HCT116 (cell line): ENCODE results near the gene EHMT1. TPM values are rescaled to one million over a fixed set of nuclear protein-coding genes. Genes with fewer than 3 reads are reported as not detected.

ENCODE experiments used
- ATAC-seq: fragments of 200-7000 bp; cut with Tn5 transposase; 2 replicates; pipeline ENCODE4 v1.9.1; 2020; ENCODE audit warnings: mild to moderate bottlenecking, moderate library complexity
- BruUV-seq: library from RNA; stranded (reverse); fragments of 400-500 nt; replicated peaks from 2 replicates; lab custom pipeline; 2021; lab: Mats Ljungman, UMichigan
- CTCF ChIA-PET: fragments of 300-600 bp; sonication (Branson Sonifier 250); formaldehyde crosslinking; loops from one replicate; lab custom pipeline; 2021; ENCODE audit warnings: antibody characterized with exemption; lab: Charles Lee
- POLR2A ChIA-PET: fragments of 300-600, 350-600 bp; sonication (Branson Sonifier 250); formaldehyde crosslinking; loops from one replicate; lab custom pipeline; 2021; ENCODE audit warnings: antibody characterized with exemption; lab: Charles Lee
- RAD21 ChIA-PET, 2 experiments: fragments of 300-600 bp; sonication (Branson Sonifier 250); formaldehyde crosslinking; loops; one replicate each; lab custom pipeline; 2023; ENCODE audit warnings: low total read pairs in 2 of 2; ENCODE audit not compliant: uncharacterized antibody in 2 of 2, unreplicated experiment in 2 of 2, low non-redundant PET in 1 of 2; lab: Charles Lee
- DNase-seq: peaks from one replicate; pipeline ENCODE4 v3.0.0-alpha.2; 2010; ENCODE audit warnings: low read depth, low spot score
- H2AFZ ChIP-seq: fragments of 200-600 bp; shearing (Covaris generic), sonication (generic); 2 replicates; pipeline ENCODE4 v1.6.1; 2017; ENCODE audit warnings: low read depth, mixed run types, mixed read lengths, antibody characterized with exemption, low read length; ENCODE audit not compliant: poor library complexity, severe bottlenecking
- H3K27ac ChIP-seq: 2 replicates; pipeline ENCODE4 v1.5.1; 2012; ENCODE audit warnings: low read depth, low read length
- H3K27me3 ChIP-seq: fragments of 200-600 bp; sonication (generic); 2 replicates; pipeline ENCODE4 v1.6.1; 2016; ENCODE audit warnings: mixed run types, low read length, mixed read lengths; ENCODE audit not compliant: insufficient read depth
- H3K36me3 ChIP-seq, 2 experiments: fragments of 200-500 bp in 1 of 2; fragments of 200-600 bp in 1 of 2; sonication (Bioruptor generic) in 1 of 2; sonication (generic) in 1 of 2; 2 replicates each; pipeline versions ENCODE4 v1.5.1 to v1.6.1; 2014 to 2016; ENCODE audit warnings: low read length in 2 of 2, inconsistent platforms in 1 of 2, mixed read lengths in 1 of 2, mixed run types in 1 of 2; ENCODE audit not compliant: insufficient read depth in 2 of 2, control insufficient read depth in 1 of 2
- H3K4me1 ChIP-seq, 2 experiments: fragments of 200-600 bp in 1 of 2; sonication (generic) in 1 of 2; 2 replicates each; pipeline versions ENCODE4 v1.5.1 to v1.6.1; 2012 to 2017; ENCODE audit warnings: low read length in 2 of 2, inconsistent platforms in 1 of 2, mild to moderate bottlenecking in 1 of 2, mixed read lengths in 1 of 2, mixed run types in 1 of 2, moderate library complexity in 1 of 2; ENCODE audit not compliant: insufficient read depth in 2 of 2, control insufficient read depth in 1 of 2
- H3K4me2 ChIP-seq: fragments of 200-600 bp; sonication (generic); 2 replicates; pipeline ENCODE4 v1.6.1; 2017; ENCODE audit warnings: mixed run types, low read length, mixed read lengths
- H3K4me3 ChIP-seq, 2 experiments: fragments of 200-600 bp in 1 of 2; sonication (generic) in 1 of 2; replicated peaks in 1 of 2; 2 replicates each; pipeline ENCODE4 v1.5.1; 2011 to 2016; ENCODE audit warnings: low read length in 2 of 2, control low read depth in 1 of 2, low read depth in 1 of 2, mild to moderate bottlenecking in 1 of 2, mixed read lengths in 1 of 2, mixed run types in 1 of 2
- H3K79me2 ChIP-seq: fragments of 200-600 bp; sonication (generic); 2 replicates; pipeline ENCODE4 v1.6.1; 2017; ENCODE audit warnings: mild to moderate bottlenecking, mixed run types, low read length, moderate library complexity, mixed read lengths; ENCODE audit not compliant: insufficient read depth
- H3K9ac ChIP-seq: fragments of 200-600 bp; sonication (generic); 2 replicates; pipeline ENCODE4 v1.6.1; 2016; ENCODE audit warnings: low read length, mixed read lengths
- H3K9me2 ChIP-seq: fragments of 200-600 bp; sonication (generic), shearing (Covaris generic); 2 replicates; pipeline ENCODE4 v1.6.1; 2017; ENCODE audit warnings: mixed run types, mild to moderate bottlenecking, moderate library complexity; ENCODE audit not compliant: insufficient read depth
- H3K9me3 ChIP-seq, 2 experiments: fragments of 200-500 bp in 1 of 2; fragments of 200-600 bp in 1 of 2; sonication (Bioruptor generic) in 1 of 2; sonication (generic) in 1 of 2; 2 replicates each; pipeline ENCODE4 v1.6.1; 2014 to 2017; ENCODE audit warnings: low read length in 2 of 2, mixed read lengths in 2 of 2, inconsistent platforms in 1 of 2, low read depth in 1 of 2, mild to moderate bottlenecking in 1 of 2, mixed run types in 1 of 2, moderate library complexity in 1 of 2; ENCODE audit not compliant: control insufficient read depth in 1 of 2, insufficient read depth in 1 of 2
- H4K20me1 ChIP-seq: fragments of 200-600 bp; sonication (generic), shearing (Covaris generic); 2 replicates; pipeline ENCODE4 v1.6.1; 2017; ENCODE audit warnings: mixed run types, mild to moderate bottlenecking, moderate library complexity; ENCODE audit not compliant: insufficient read depth
- EGR1 ChIP-seq: IDR thresholded peaks from 2 replicates; pipeline ENCODE4 v1.6.1; 2012; ENCODE audit warnings: low read depth
- EZH2phosphoT487 ChIP-seq: fragments of 200-600 bp; IDR thresholded peaks from 2 replicates; pipeline ENCODE4 v1.6.1; 2018; ENCODE audit warnings: antibody characterized with exemption, borderline replicate concordance
- FOSL1 ChIP-seq: IDR thresholded peaks from 2 replicates; pipeline ENCODE4 v1.6.1; 2012; ENCODE audit warnings: low read depth
- JUND ChIP-seq: IDR thresholded peaks from 2 replicates; pipeline ENCODE4 v1.6.1; 2012
- POLR2AphosphoS5 ChIP-seq: IDR thresholded peaks from 2 replicates; pipeline ENCODE4 v1.6.1; 2011; ENCODE audit warnings: mild to moderate bottlenecking, low read depth, low read length, moderate library complexity
- RAD21 ChIP-seq: IDR thresholded peaks from 2 replicates; pipeline ENCODE4 v1.6.1; 2012; ENCODE audit warnings: low read depth, mild to moderate bottlenecking
- SIN3A ChIP-seq: IDR thresholded peaks from 2 replicates; pipeline ENCODE4 v1.6.1; 2012; ENCODE audit warnings: low read depth
- SP1 ChIP-seq: IDR thresholded peaks from 2 replicates; pipeline ENCODE4 v1.6.1; 2012; ENCODE audit warnings: low read depth
- SRF ChIP-seq: IDR thresholded peaks from 2 replicates; pipeline ENCODE4 v1.6.1; 2012; ENCODE audit warnings: low read depth
- TCF7L2 ChIP-seq: IDR thresholded peaks from 2 replicates; pipeline ENCODE4 v1.7.0; 2011; ENCODE audit warnings: borderline replicate concordance, inconsistent platforms; ENCODE audit not compliant: insufficient read depth, insufficient read length; ENCODE audit errors: extremely low read depth
- ZFX ChIP-seq: fragments of 450-650 bp; IDR thresholded peaks from 2 replicates; pipeline ENCODE4 v1.6.1; 2017
- intact Hi-C: fragments of 100-400 bp; cut with micrococcal nuclease; formaldehyde crosslinking; loops from 2 replicates; pipeline ENCODE4 v1.10.0; 2022
- total RNA-seq: library from RNA; stranded (reverse); gene quantifications from one replicate; pipeline ENCODE4 v1.2.1, GENCODE V29; 2021; ENCODE audit not compliant: unreplicated experiment
- TF ChIP-seq, protein P1 (sequence below): IDR thresholded peaks from 2 replicates; pipeline ENCODE4 v1.6.1; 2012
- TF ChIP-seq, protein P2 (sequence below): IDR thresholded peaks from 2 replicates; pipeline ENCODE4 v1.6.1; 2011; ENCODE audit warnings: mild to moderate bottlenecking, low read length, moderate library complexity; ENCODE audit not compliant: insufficient replicate concordance; ENCODE audit errors: extremely low read depth
- TF ChIP-seq, protein P3 (sequence below), 3 experiments: fragments of 200-600 bp in 1 of 3; sonication (generic) in 1 of 3; IDR thresholded peaks in 2 of 3; conservative IDR thresholded peaks in 1 of 3; 2 replicates each; pipeline ENCODE4 v1.5.1; 2012 to 2017; ENCODE audit warnings: low read depth in 2 of 3, low read length in 2 of 3, antibody characterized with exemption in 1 of 3, borderline replicate concordance in 1 of 3, control low read depth in 1 of 3, mild to moderate bottlenecking in 1 of 3, mixed read lengths in 1 of 3, mixed run types in 1 of 3, moderate library complexity in 1 of 3; ENCODE audit not compliant: insufficient read depth in 1 of 3

Gene EHMT1
- total RNA-seq, 1 experiment from 2014 or later = 86.1 TPM

DNA sequence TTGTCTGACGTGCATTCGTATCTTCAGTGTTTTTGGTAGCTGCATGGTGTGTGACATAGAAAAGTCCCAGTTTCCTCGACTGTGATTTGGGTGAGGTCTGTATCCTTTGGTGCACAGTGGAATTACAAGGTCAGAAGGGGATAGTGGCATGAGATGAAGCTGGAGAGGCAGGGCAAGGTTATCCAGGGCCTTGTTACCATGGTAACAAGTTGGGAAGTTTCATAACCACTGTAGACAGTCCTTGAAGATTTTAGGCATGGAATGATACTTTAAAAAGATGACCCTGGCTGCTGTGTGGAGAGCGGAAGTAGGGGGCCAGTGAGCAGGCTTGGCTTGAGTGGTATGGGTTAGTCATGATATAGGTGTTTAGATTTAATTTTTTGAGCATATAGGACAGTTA, 11.9 kb downstream of the EHMT1 start (continued):
- TF ChIP-seq, protein P1, sequence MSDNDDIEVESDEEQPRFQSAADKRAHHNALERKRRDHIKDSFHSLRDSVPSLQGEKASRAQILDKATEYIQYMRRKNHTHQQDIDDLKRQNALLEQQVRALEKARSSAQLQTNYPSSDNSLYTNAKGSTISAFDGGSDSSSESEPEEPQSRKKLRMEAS = no peak
- TF ChIP-seq POLR2AphosphoS5 (no peak), FOSL1 (no peak), ZFX (no peak), JUND (no peak), RAD21 (no peak), SP1 (no peak)
- TF ChIP-seq, protein P2, sequence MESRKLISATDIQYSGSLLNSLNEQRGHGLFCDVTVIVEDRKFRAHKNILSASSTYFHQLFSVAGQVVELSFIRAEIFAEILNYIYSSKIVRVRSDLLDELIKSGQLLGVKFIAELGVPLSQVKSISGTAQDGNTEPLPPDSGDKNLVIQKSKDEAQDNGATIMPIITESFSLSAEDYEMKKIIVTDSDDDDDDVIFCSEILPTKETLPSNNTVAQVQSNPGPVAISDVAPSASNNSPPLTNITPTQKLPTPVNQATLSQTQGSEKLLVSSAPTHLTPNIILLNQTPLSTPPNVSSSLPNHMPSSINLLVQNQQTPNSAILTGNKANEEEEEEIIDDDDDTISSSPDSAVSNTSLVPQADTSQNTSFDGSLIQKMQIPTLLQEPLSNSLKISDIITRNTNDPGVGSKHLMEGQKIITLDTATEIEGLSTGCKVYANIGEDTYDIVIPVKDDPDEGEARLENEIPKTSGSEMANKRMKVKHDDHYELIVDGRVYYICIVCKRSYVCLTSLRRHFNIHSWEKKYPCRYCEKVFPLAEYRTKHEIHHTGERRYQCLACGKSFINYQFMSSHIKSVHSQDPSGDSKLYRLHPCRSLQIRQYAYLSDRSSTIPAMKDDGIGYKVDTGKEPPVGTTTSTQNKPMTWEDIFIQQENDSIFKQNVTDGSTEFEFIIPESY = no peak

DNA sequence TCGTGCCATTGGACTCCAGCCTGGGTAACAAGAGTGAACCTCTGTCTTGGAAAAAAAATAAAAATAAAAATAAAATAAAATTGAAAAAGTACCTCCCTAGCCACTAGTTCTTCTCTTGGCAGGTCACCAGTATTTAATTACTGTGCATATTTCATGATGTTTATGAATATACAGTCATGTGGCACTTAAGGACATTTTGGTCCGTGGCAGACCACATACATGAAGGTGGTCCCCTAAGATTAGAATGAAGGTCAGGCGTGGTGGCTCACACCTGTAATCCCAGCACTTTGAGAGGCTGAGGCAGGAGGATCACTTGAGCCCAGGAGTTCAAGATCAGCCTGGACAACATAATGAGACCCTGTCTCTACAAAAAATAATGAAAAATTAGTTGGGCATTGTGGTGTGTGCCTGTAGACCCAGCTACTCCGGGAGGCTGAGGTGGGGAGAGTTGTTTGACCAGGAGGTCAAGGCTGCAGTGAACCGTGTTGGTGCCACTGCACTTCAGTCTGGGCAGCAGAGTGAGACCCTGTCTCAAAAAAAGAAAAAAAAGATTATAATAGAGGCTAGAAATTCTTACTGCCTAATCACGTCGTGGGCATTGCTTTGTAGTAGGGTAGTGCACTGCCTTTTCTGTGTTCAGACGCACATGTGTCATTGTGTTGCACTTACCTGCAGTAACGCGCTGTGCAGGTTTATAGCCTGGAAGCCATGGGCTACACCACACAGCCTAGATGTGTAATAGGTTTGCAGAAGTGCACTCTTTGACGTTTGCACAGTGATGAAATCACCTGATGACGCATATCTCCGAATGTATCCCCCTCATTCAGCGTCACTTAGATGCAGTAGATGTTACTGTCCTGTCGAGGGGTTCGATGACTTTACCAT, 12.8 kb downstream of the EHMT1 start:
- ATAC-seq = no peak

More for the DNA sequence above, 12.8 kb downstream of the EHMT1 start:
- H3K9ac ChIP-seq = no peak overlapping the region
- RAD21 ChIA-PET = no interaction called here
- no peaks in the 10 kb centered on the region; the same call in 1 of the 2 replicates for H4K20me1 ChIP-seq
- intact Hi-C loops = loop anchor here (2.0 kb wide), 1 partner anchor 75 kb away; no protein-coding TSS in a partner anchor
- no peaks in the 10 kb centered on the region for H3K9me3 ChIP-seq
- H3K79me2 ChIP-seq = peaks cover 99% of the 10 kb centered on the region
- TF ChIP-seq ZFX (no peak), EZH2phosphoT487 (no peak), SIN3A (no peak), TCF7L2 (no peak), EGR1 (no peak), RAD21 (no peak), SP1 (no peak), SRF (no peak)
- TF ChIP-seq, protein P1 = no peak
- TF ChIP-seq, protein P3, sequence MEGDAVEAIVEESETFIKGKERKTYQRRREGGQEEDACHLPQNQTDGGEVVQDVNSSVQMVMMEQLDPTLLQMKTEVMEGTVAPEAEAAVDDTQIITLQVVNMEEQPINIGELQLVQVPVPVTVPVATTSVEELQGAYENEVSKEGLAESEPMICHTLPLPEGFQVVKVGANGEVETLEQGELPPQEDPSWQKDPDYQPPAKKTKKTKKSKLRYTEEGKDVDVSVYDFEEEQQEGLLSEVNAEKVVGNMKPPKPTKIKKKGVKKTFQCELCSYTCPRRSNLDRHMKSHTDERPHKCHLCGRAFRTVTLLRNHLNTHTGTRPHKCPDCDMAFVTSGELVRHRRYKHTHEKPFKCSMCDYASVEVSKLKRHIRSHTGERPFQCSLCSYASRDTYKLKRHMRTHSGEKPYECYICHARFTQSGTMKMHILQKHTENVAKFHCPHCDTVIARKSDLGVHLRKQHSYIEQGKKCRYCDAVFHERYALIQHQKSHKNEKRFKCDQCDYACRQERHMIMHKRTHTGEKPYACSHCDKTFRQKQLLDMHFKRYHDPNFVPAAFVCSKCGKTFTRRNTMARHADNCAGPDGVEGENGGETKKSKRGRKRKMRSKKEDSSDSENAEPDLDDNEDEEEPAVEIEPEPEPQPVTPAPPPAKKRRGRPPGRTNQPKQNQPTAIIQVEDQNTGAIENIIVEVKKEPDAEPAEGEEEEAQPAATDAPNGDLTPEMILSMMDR (IDR thresholded peaks at IDR 0.05 in 2 of 3, conservative IDR thresholded peaks at IDR 0.05 in 1 of 3; ENCODE audit: borderline replicate concordance in 1 of 3, insufficient read depth in 1 of 3, low read depth in 2 of 3, low read length in 2 of 3) = no peak
- H3K4me2 ChIP-seq = no peak overlapping the region
- H2AFZ ChIP-seq = no peak overlapping the region
- CTCF ChIA-PET = no interaction called here
- H3K4me3 ChIP-seq = no peak overlapping the region
- DNase-seq = no peak
- H3K27me3 ChIP-seq = no peaks in the 10 kb centered on the region
- BruUV-seq = no TSS peak
- POLR2A ChIA-PET = no interaction called here
- H3K4me1 ChIP-seq = no peaks in the 10 kb centered on the region
- H3K27ac ChIP-seq = no peak overlapping the region
- H3K9me2 ChIP-seq = no peaks in the 10 kb centered on the region
- no peaks in the 10 kb centered on the region for H3K36me3 ChIP-seq
